SK-N-MC (cell line): ENCODE results near the gene ZNF428.
"Not testable (repeated sequence)": the region's sequence is repeated elsewhere in the genome, so short reads cannot be mapped to it uniquely, and the experiment has no call there.

Experiments
- DNase-seq: peaks from one replicate; pipeline ENCODE4 v3.0.0-alpha.2; 2011; ENCODE audit warnings: low read depth, low spot score
- H3K27ac ChIP-seq: fragments of 200-600 bp; sonication (generic); 2 replicates; pipeline ENCODE4 v1.5.1; 2016; ENCODE audit warnings: mixed run types
- H3K36me3 ChIP-seq: fragments of 200-600 bp; sonication (generic); 2 replicates; pipeline ENCODE4 v1.6.1; 2017; ENCODE audit warnings: antibody characterized with exemption, low read length, mixed read lengths; ENCODE audit not compliant: insufficient read depth
- H3K4me3 ChIP-seq: fragments of 200-600 bp; sonication (generic); 2 replicates; pipeline ENCODE4 v1.5.1; 2016
- H3K9ac ChIP-seq: fragments of 200-600 bp; sonication (generic); 2 replicates; pipeline ENCODE4 v1.8.0; 2017; ENCODE audit warnings: mixed run types, mixed read lengths; ENCODE audit not compliant: insufficient read length
- H3K9me3 ChIP-seq: fragments of 200-600 bp; sonication (generic); 2 replicates; pipeline ENCODE4 v1.6.1; 2017; ENCODE audit warnings: low read depth, mild to moderate bottlenecking, antibody characterized with exemption, low read length, moderate library complexity, mixed read lengths
- EZH2 ChIP-seq: fragments of 200-600 bp; sonication (generic); IDR thresholded peaks from one replicate; pipeline ENCODE4 v1.6.1; 2017; ENCODE audit warnings: antibody characterized with exemption
- FOXP2 ChIP-seq: optimal IDR thresholded peaks from 2 replicates; pipeline ENCODE3; 2011; ENCODE audit warnings: mild to moderate bottlenecking, moderate library complexity; ENCODE audit not compliant: insufficient read depth; ENCODE audit errors: extremely low read length, control extremely low read depth
- POLR2AphosphoS5 ChIP-seq: IDR thresholded peaks from 2 replicates; pipeline ENCODE4 v1.6.1; 2012; ENCODE audit warnings: mild to moderate bottlenecking, low read depth, low read length, borderline replicate concordance

ZNF428 gene

DNA sequence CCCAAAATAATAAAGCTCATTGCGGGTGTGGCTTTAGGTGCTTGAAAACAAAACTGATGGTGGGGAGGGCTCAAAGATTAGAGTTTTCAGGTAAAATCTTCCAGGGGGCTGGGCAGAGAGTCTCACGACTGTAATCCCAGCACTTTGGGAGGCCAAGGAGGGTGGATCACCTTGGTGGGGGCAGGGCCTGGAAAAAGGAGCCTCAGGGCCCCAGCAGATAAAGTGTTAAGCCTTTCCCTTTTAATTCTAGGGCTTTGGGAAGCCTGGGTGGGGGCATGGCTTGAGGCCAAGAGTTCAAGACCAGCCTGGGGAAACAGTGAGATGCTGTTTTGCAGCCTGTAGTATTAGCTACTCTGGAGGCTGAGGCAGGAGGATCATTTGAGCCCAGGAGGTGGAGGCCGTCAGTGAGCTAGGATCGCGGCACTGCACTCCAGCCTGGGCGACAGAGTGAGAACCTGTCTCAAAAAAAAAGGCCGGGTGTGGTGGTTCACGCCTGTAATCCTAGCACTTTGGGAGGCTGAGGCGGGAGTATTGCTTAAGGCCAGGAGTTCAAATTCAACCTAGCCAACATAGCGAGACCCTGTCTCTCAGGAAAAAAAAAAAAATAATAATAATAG lies 25.2 kb downstream of the ZNF428 start:
- Histone ChIP-seq H3K27ac (no peak overlapping the region), H3K36me3 (peaks cover 3% of the 10 kb centered on the region; the same call in 1 of the 2 replicates), H3K9me3 (no peaks in the 10 kb centered on the region), H3K9ac (no peak overlapping the region), H3K4me3 (no peak overlapping the region)
- DNase-seq: no peak
- TF ChIP-seq FOXP2: no peak
- TF ChIP-seq POLR2AphosphoS5: no peak
- TF ChIP-seq EZH2: no peak

DNA sequence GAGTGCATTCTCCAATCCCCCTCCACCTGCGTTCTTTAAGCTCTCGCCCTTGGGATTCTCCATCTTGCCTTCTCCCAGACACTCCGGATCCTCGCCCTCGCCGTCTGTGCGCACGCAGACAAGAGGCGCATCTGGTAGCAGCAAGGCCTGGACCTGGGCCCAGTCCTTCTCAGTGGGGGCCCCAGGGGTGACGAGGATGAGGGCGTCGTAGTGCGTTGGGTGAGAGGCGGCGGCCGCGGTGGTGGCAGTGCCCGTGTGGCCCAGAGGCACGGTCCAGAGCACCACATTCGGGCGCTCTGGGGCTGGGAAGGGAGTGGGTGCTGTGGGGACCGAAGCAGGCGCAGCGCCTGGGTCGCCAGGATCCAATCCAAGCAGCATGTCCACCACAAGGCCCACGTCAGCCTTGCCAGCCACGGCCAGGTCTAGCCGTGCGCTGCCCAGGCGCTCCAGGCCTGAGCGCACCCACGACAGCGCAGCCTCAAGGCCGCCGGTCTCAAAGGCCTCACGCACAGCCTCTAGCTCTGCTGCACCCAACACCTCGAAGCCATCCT lies 26.6 kb downstream of the ZNF428 start:
- H3K4me3 ChIP-seq: no peak overlapping the region

GRCh38 chr19:43591904-43592772 lies 27.3 kb downstream of the ZNF428 start:
- no peak overlapping the region for H3K9ac ChIP-seq
- TF ChIP-seq POLR2AphosphoS5: no peak
- no peak for TF ChIP-seq FOXP2
- no peak for TF ChIP-seq EZH2
- H3K4me3 ChIP-seq: no peak overlapping the region
- no peak overlapping the region for H3K27ac ChIP-seq
- no peak for DNase-seq
- H3K9me3 ChIP-seq: no peaks in the 10 kb centered on the region
- no peaks in the 10 kb centered on the region; the same call in 1 of the 2 replicates for H3K36me3 ChIP-seq

More for the DNA sequence above, 26.6 kb downstream of the ZNF428 start:
- TF ChIP-seq POLR2AphosphoS5: no peak
- no peak for TF ChIP-seq FOXP2
- no peak for TF ChIP-seq EZH2
- Histone ChIP-seq H3K36me3 (no peaks in the 10 kb centered on the region; the same call in 1 of the 2 replicates), H3K9me3 (no peaks in the 10 kb centered on the region), H3K27ac (no peak overlapping the region), H3K9ac (no peak overlapping the region)
- no peak for DNase-seq

GRCh38 chr19:43589678-43590077 lies 29.8 kb downstream of the ZNF428 start:
- H3K9me3 ChIP-seq: no peaks in the 10 kb centered on the region
- no peak overlapping the region for H3K4me3 ChIP-seq
- DNase-seq: no peak
- H3K27ac ChIP-seq: no peak overlapping the region
- no peak for TF ChIP-seq FOXP2
- TF ChIP-seq EZH2: no peak
- TF ChIP-seq POLR2AphosphoS5: no peak
- H3K36me3 ChIP-seq: no peaks in the 10 kb centered on the region; the same call in 1 of the 2 replicates
- no peak overlapping the region for H3K9ac ChIP-seq

- no peak for TF ChIP-seq POLR2AphosphoS5
- TF ChIP-seq EZH2: no peak
- no peak for TF ChIP-seq FOXP2
- H3K4me3 ChIP-seq: no peak overlapping the region
- DNase-seq: no peak
- H3K36me3 ChIP-seq: no peaks in the 10 kb centered on the region; the same call in 1 of the 2 replicates
- no peak overlapping the region for H3K9ac ChIP-seq
- H3K27ac ChIP-seq: no peak overlapping the region
- no peaks in the 10 kb centered on the region for H3K9me3 ChIP-seq
Observed at GRCh38 chr19:43589277-43589676, 30.2 kb downstream of the ZNF428 start.

- DNase-seq, H3K9ac ChIP-seq, H3K27ac ChIP-seq, H3K4me3 ChIP-seq, H3K9me3 ChIP-seq, H3K36me3 ChIP-seq: not testable (repeated sequence)
Observed at GRCh38 chr19:43587029-43587428, 32.4 kb downstream of the ZNF428 start.

GRCh38 chr19:43586346-43586745 lies 33.1 kb downstream of the ZNF428 start:
- TF ChIP-seq EZH2 (no peak), POLR2AphosphoS5 (no peak), FOXP2 (no peak)

DNA sequence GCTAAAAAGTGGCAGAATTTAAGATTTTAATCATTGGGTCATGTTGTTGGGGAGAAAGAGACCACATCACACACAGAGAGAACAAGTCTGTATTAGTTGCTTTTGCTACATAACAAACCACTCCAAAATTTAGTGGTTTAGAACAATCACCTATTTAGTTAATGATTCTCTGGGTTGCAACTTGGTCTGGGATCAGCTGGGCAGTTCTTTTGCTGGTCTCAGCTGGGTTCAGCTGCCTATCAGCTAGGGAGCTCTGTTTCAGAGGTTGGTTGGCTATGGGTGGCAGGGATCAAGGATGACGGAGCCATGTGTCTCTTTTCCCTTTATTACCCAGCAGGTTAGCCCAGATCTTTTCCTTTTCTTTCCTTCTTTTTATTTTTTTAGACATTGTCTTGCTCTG lies 34.9 kb downstream of the ZNF428 start:
- no peaks in the 10 kb centered on the region for H3K36me3 ChIP-seq
- H3K9ac ChIP-seq: no peak overlapping the region
- H3K4me3 ChIP-seq: no peak overlapping the region
- TF ChIP-seq EZH2: no peak
- no peak for TF ChIP-seq POLR2AphosphoS5
- no peak for TF ChIP-seq FOXP2
- H3K9me3 ChIP-seq: no peaks in the 10 kb centered on the region
- no peak overlapping the region for H3K27ac ChIP-seq
- no peak for DNase-seq

More at GRCh38 chr19:43586346-43586745, 33.1 kb downstream of the ZNF428 start:
- DNase-seq: no peak
- Histone ChIP-seq H3K36me3 (no peaks in the 10 kb centered on the region), H3K4me3 (no peak overlapping the region), H3K27ac (no peak overlapping the region), H3K9ac (no peak overlapping the region), H3K9me3 (no peaks in the 10 kb centered on the region)

- Histone ChIP-seq H3K9me3 (no peaks in the 10 kb centered on the region), H3K4me3 (no peak overlapping the region), H3K36me3 (no peaks in the 10 kb centered on the region), H3K9ac (no peak overlapping the region), H3K27ac (no peak overlapping the region)
- TF ChIP-seq FOXP2: no peak
- TF ChIP-seq EZH2: no peak
- no peak for TF ChIP-seq POLR2AphosphoS5
- DNase-seq: no peak
Observed at GRCh38 chr19:43582495-43582894, 36.9 kb downstream of the ZNF428 start.
